HCT116 (cell line): Measurements from ENCODE around the gene MEAK7.

ENCODE experiments used
- EZH2 ChIP-seq: fragments of 200-600 bp; sonication (generic); IDR thresholded peaks from 2 replicates; pipeline ENCODE4 v1.6.1; 2017; ENCODE audit warnings: antibody characterized with exemption, mixed run types
- JUND ChIP-seq: IDR thresholded peaks from 2 replicates; pipeline ENCODE4 v1.6.1; 2012
- POLR2A ChIP-seq: IDR thresholded peaks from 2 replicates; pipeline ENCODE4 v1.7.0; 2011; ENCODE audit warnings: borderline replicate concordance; ENCODE audit not compliant: insufficient read depth, insufficient read length; ENCODE audit errors: extremely low read depth
- POLR2AphosphoS5 ChIP-seq: IDR thresholded peaks from 2 replicates; pipeline ENCODE4 v1.6.1; 2011; ENCODE audit warnings: mild to moderate bottlenecking, low read depth, low read length, moderate library complexity
- RAD21 ChIP-seq: IDR thresholded peaks from 2 replicates; pipeline ENCODE4 v1.6.1; 2012; ENCODE audit warnings: low read depth, mild to moderate bottlenecking
- SP1 ChIP-seq: IDR thresholded peaks from 2 replicates; pipeline ENCODE4 v1.6.1; 2012; ENCODE audit warnings: low read depth
- YY1 ChIP-seq: IDR thresholded peaks from 2 replicates; pipeline ENCODE4 v1.6.1; 2011; ENCODE audit warnings: low read length, low read depth, moderate library complexity, mild to moderate bottlenecking; ENCODE audit not compliant: insufficient replicate concordance; ENCODE audit errors: extremely low read depth
- TF ChIP-seq, protein P1 (sequence below): IDR thresholded peaks from 2 replicates; pipeline ENCODE4 v1.6.1; 2012; ENCODE audit warnings: low read depth
- TF ChIP-seq, protein P2 (sequence below), 3 experiments: fragments of 200-600 bp in 1 of 3; sonication (generic) in 1 of 3; IDR thresholded peaks in 2 of 3; conservative IDR thresholded peaks in 1 of 3; 2 replicates each; pipeline ENCODE4 v1.5.1; 2012 to 2017; ENCODE audit warnings: low read depth in 2 of 3, low read length in 2 of 3, antibody characterized with exemption in 1 of 3, borderline replicate concordance in 1 of 3, control low read depth in 1 of 3, mild to moderate bottlenecking in 1 of 3, mixed read lengths in 1 of 3, mixed run types in 1 of 3, moderate library complexity in 1 of 3; ENCODE audit not compliant: insufficient read depth in 1 of 3
- TF ChIP-seq, protein P3 (sequence below): IDR thresholded peaks from 2 replicates; pipeline ENCODE4 v1.6.1; 2012

DNA sequence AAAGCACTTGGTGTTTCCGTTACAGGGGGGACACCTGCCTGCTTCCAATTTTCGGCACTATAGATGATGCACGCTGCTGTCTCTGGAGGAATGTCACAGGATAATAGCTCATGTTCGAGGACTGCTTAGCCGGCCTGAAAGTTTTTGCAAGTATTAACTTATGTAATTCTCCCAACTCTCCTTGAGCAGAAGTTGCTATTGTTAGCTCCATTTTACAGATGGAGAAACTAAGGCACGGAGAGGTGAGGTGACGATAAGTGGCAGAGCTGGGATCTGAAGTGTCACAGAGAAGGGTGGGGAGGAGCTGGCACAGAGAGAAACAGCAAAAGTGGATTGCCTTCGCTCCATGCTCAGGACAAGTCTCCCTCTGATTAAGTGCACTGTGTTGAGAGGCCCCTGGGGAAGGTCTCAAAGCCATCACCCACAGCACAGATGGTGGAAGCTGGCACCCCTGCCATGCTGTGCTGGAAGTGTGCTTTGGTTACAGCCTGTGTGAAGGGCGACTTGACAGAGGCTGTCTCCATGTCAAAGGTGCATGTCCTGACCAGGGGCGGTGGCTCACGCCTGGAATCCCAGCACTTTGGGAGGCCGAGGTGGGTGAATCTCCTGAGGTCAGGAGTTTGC lies 40.8 kb upstream of the MEAK7 start:
- no peak for TF ChIP-seq JUND
- TF ChIP-seq, protein P1, sequence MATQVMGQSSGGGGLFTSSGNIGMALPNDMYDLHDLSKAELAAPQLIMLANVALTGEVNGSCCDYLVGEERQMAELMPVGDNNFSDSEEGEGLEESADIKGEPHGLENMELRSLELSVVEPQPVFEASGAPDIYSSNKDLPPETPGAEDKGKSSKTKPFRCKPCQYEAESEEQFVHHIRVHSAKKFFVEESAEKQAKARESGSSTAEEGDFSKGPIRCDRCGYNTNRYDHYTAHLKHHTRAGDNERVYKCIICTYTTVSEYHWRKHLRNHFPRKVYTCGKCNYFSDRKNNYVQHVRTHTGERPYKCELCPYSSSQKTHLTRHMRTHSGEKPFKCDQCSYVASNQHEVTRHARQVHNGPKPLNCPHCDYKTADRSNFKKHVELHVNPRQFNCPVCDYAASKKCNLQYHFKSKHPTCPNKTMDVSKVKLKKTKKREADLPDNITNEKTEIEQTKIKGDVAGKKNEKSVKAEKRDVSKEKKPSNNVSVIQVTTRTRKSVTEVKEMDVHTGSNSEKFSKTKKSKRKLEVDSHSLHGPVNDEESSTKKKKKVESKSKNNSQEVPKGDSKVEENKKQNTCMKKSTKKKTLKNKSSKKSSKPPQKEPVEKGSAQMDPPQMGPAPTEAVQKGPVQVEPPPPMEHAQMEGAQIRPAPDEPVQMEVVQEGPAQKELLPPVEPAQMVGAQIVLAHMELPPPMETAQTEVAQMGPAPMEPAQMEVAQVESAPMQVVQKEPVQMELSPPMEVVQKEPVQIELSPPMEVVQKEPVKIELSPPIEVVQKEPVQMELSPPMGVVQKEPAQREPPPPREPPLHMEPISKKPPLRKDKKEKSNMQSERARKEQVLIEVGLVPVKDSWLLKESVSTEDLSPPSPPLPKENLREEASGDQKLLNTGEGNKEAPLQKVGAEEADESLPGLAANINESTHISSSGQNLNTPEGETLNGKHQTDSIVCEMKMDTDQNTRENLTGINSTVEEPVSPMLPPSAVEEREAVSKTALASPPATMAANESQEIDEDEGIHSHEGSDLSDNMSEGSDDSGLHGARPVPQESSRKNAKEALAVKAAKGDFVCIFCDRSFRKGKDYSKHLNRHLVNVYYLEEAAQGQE: no peak
- no peak for TF ChIP-seq EZH2
- TF ChIP-seq, protein P2, sequence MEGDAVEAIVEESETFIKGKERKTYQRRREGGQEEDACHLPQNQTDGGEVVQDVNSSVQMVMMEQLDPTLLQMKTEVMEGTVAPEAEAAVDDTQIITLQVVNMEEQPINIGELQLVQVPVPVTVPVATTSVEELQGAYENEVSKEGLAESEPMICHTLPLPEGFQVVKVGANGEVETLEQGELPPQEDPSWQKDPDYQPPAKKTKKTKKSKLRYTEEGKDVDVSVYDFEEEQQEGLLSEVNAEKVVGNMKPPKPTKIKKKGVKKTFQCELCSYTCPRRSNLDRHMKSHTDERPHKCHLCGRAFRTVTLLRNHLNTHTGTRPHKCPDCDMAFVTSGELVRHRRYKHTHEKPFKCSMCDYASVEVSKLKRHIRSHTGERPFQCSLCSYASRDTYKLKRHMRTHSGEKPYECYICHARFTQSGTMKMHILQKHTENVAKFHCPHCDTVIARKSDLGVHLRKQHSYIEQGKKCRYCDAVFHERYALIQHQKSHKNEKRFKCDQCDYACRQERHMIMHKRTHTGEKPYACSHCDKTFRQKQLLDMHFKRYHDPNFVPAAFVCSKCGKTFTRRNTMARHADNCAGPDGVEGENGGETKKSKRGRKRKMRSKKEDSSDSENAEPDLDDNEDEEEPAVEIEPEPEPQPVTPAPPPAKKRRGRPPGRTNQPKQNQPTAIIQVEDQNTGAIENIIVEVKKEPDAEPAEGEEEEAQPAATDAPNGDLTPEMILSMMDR (IDR thresholded peaks at IDR 0.05 in 2 of 3, conservative IDR thresholded peaks at IDR 0.05 in 1 of 3; ENCODE audit: borderline replicate concordance in 1 of 3, insufficient read depth in 1 of 3, low read depth in 2 of 3, low read length in 2 of 3): no peak
- no peak for TF ChIP-seq RAD21
- TF ChIP-seq POLR2AphosphoS5: no peak
- TF ChIP-seq POLR2A: no peak
- TF ChIP-seq YY1: no peak
- TF ChIP-seq SP1: no peak
- TF ChIP-seq, protein P3, sequence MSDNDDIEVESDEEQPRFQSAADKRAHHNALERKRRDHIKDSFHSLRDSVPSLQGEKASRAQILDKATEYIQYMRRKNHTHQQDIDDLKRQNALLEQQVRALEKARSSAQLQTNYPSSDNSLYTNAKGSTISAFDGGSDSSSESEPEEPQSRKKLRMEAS: no peak
